ENCODE measurements around the gene NUDT1. TPM values are rescaled to one million over a fixed set of nuclear protein-coding genes. Genes with fewer than 3 reads are reported as not detected.

NUDT1 gene
- polyA plus RNA-seq, 1 experiment: 22.0 TPM

DNA sequence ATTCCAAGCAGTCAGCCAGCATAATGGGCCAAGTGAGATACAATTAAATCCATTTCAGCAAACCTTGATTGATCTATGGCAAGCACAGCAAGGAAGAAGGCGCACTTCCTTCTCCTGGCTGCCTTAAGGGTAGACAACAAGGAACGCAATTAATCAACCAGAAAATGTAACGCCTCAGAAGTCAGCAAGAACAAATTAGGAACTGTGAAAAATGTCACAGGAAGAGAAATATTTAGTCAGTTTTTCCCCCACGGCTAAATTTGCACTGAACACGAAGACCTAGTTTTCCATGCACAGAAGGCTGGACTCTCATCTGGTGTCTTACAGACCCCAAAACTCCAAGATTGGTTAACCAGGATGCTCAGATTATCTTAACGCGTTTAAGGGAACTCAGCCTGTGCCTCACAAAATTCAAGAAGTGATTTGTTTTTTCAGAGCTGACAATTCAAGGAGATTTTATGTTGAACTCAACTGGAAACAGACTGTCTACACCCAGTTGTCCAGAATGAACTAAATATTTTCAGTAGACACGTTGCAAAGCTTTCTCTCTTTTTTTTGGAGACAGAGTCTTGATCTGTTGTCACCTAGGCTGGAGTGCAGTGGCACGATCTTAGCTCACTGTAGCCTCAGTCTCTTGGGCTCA lies 58.0 kb downstream of the NUDT1 start:
- Histone ChIP-seq H3K4me3 (ENCODE audit: low read depth, low read length) (no peak overlapping the region), H3K36me3 (ENCODE audit: control insufficient read depth, insufficient read depth, low read length) (no peaks in the 10 kb centered on the region), H3K27me3 (ENCODE audit: control insufficient read depth, insufficient read depth, low read length) (no peaks in the 10 kb centered on the region)
- TF ChIP-seq, protein P1, sequence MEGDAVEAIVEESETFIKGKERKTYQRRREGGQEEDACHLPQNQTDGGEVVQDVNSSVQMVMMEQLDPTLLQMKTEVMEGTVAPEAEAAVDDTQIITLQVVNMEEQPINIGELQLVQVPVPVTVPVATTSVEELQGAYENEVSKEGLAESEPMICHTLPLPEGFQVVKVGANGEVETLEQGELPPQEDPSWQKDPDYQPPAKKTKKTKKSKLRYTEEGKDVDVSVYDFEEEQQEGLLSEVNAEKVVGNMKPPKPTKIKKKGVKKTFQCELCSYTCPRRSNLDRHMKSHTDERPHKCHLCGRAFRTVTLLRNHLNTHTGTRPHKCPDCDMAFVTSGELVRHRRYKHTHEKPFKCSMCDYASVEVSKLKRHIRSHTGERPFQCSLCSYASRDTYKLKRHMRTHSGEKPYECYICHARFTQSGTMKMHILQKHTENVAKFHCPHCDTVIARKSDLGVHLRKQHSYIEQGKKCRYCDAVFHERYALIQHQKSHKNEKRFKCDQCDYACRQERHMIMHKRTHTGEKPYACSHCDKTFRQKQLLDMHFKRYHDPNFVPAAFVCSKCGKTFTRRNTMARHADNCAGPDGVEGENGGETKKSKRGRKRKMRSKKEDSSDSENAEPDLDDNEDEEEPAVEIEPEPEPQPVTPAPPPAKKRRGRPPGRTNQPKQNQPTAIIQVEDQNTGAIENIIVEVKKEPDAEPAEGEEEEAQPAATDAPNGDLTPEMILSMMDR (IDR thresholded peaks at IDR 0.05; ENCODE audit: insufficient read depth, low read depth, low read length): no peak
- no peak for DNase-seq (ENCODE audit: low read depth)
- ChIA-PET CTCF (interaction anchor here (1.2 kb wide), 1 partner anchor 12 kb away, joined by 3 read pairs; no protein-coding TSS in a partner anchor), POLR2A (no interaction called here)

Other genes starting within 250 kb of the NUDT1 start
- gene MAD1L1, start 9.3 kb upstream of the NUDT1 start, polyA plus RNA-seq (2011; rRNA removed): 18.3 and 32.0 TPM in 2 replicates
- gene MRM2, start within 50 bp of the NUDT1 start, polyA plus RNA-seq (2011; rRNA removed): 16.3 and 27.3 TPM in 2 replicates
- gene SNX8, start 72.2 kb downstream of the NUDT1 start, polyA plus RNA-seq (2011; rRNA removed): 36.9 and 62.1 TPM in 2 replicates
- gene EIF3B, start 112.6 kb downstream of the NUDT1 start, polyA plus RNA-seq (2011; rRNA removed): 92.7 and 106 TPM in 2 replicates
- 8.6 and 18.4 TPM in 2 replicates for gene CHST12, start 161.4 kb downstream of the NUDT1 start, polyA plus RNA-seq (2011; rRNA removed)
- not detected in 2 replicates for gene GRIFIN, start 234.2 kb downstream of the NUDT1 start, polyA plus RNA-seq (2011; rRNA removed)